HepG2 (cell line): Measurements from ENCODE around the gene CHD9. TPM values are rescaled to one million over a fixed set of nuclear protein-coding genes. Genes with fewer than 3 reads are reported as not detected.

Source experiments
- ERF ChIP-seq: IDR thresholded peaks from 2 replicates; pipeline ENCODE4 v1.6.1; 2018; ENCODE audit warnings: missing biosample characterization, missing genetic modification reagents
- FIP1L1 ChIP-seq: fragments of 200-400 bp; formaldehyde crosslinking; IDR thresholded peaks from 2 replicates; pipeline ENCODE4 v1.6.1; 2018; ENCODE audit warnings: low read depth, mild to moderate bottlenecking, low read length, moderate library complexity, borderline replicate concordance; ENCODE audit not compliant: insufficient read depth
- KLF9 ChIP-seq: IDR thresholded peaks from 2 replicates; pipeline ENCODE4 v1.6.1; 2016; ENCODE audit warnings: low read depth
- MAZ ChIP-seq, 2 experiments: sonication (generic) in 1 of 2; formaldehyde crosslinking in 1 of 2; IDR thresholded peaks; 2 replicates each; pipeline versions ENCODE4 v1.5.0 to v1.6.1; 2012 to 2020; ENCODE audit warnings: low read depth in 2 of 2, mild to moderate bottlenecking in 2 of 2, borderline replicate concordance in 1 of 2, improper control_type of control experiment in 1 of 2, low read length in 1 of 2, missing genetic modification reagents in 1 of 2, moderate library complexity in 1 of 2
- PHB2 ChIP-seq: fragments of 450-650 bp; IDR thresholded peaks from 2 replicates; pipeline ENCODE4 v1.6.1; 2018; ENCODE audit not compliant: partially characterized antibody
- RCOR2 ChIP-seq: IDR thresholded peaks from 2 replicates; pipeline ENCODE4 v1.6.1; 2016; ENCODE audit warnings: missing biosample characterization, missing genetic modification reagents
- SRSF1 ChIP-seq: fragments of 200-400 bp; formaldehyde crosslinking; optimal IDR thresholded peaks from 2 replicates; pipeline ENCODE3; 2017; ENCODE audit warnings: mild to moderate bottlenecking, low read depth, low read length, moderate library complexity
- YY1 ChIP-seq: IDR thresholded peaks from 2 replicates; pipeline ENCODE4 v1.6.1; 2011; ENCODE audit warnings: low read length, low read depth, moderate library complexity, mild to moderate bottlenecking; ENCODE audit not compliant: insufficient read depth, insufficient replicate concordance
- ZBTB38 ChIP-seq: sonication (generic); formaldehyde crosslinking; IDR thresholded peaks from 2 replicates; pipeline ENCODE4 v1.5.1; 2020; ENCODE audit warnings: mild to moderate bottlenecking, missing genetic modification reagents
- ZBTB8A ChIP-seq: sonication (generic); formaldehyde crosslinking; IDR thresholded peaks from 2 replicates; pipeline ENCODE4 v1.4.0; 2020; ENCODE audit warnings: mild to moderate bottlenecking, low read depth, missing genetic modification reagents, borderline replicate concordance
- ZNF577 ChIP-seq: sonication (generic); formaldehyde crosslinking; IDR thresholded peaks from 2 replicates; pipeline ENCODE4 v1.4.0; 2020; ENCODE audit warnings: mild to moderate bottlenecking, low read depth, missing genetic modification reagents, borderline replicate concordance
- polyA plus RNA-seq, 8 experiments: library from polyadenylated mRNA; depleted of rRNA in 3 of 8; stranded (reverse) in 7 of 8; unstranded in 1 of 8; fragments of >200 nt; fragmentation: Illumina TruSeq in 4 of 8; extraction: Trizol in 4 of 8; gene quantifications; 2 replicates each; pipeline versions ENCODE4 v1.2.1 to v1.2.3, GENCODE V29; 2011 to 2016; ENCODE audit warnings: low read depth in 4 of 8, missing spikeins in 1 of 8, mixed read lengths in 1 of 8; ENCODE audit not compliant: insufficient read depth in 1 of 8
- total RNA-seq, 5 experiments: library from RNA; depleted of rRNA; stranded (reverse); fragments of >200 nt; fragmentation: Illumina TruSeq; extraction: Trizol; gene quantifications; 2 replicates each; pipeline ENCODE4 v1.2.3, GENCODE V29; 2016; ENCODE audit warnings: low read depth in 1 of 5
- TF ChIP-seq, protein P1 (sequence below): sonication (generic); formaldehyde crosslinking; IDR thresholded peaks from 2 replicates; pipeline ENCODE4 v1.5.1; 2020; ENCODE audit warnings: mild to moderate bottlenecking, missing genetic modification reagents, borderline replicate concordance
- TF ChIP-seq, protein P2 (sequence below): sonication (generic); formaldehyde crosslinking; IDR thresholded peaks from 2 replicates; pipeline ENCODE4 v1.9.0; 2021; ENCODE audit warnings: missing genetic modification reagents, borderline replicate concordance
- TF ChIP-seq, protein P3 (sequence below): sonication (generic); formaldehyde crosslinking; IDR thresholded peaks from 2 replicates; pipeline ENCODE4 v1.4.0; 2020; ENCODE audit warnings: missing genetic modification reagents

Gene CHD9
- total and polyA plus RNA-seq, 2 of the 13 experiments (the other 11 are each of a cell fraction or from before 2014, with no cell fraction given), result 23.4 to 27.7 TPM

DNA sequence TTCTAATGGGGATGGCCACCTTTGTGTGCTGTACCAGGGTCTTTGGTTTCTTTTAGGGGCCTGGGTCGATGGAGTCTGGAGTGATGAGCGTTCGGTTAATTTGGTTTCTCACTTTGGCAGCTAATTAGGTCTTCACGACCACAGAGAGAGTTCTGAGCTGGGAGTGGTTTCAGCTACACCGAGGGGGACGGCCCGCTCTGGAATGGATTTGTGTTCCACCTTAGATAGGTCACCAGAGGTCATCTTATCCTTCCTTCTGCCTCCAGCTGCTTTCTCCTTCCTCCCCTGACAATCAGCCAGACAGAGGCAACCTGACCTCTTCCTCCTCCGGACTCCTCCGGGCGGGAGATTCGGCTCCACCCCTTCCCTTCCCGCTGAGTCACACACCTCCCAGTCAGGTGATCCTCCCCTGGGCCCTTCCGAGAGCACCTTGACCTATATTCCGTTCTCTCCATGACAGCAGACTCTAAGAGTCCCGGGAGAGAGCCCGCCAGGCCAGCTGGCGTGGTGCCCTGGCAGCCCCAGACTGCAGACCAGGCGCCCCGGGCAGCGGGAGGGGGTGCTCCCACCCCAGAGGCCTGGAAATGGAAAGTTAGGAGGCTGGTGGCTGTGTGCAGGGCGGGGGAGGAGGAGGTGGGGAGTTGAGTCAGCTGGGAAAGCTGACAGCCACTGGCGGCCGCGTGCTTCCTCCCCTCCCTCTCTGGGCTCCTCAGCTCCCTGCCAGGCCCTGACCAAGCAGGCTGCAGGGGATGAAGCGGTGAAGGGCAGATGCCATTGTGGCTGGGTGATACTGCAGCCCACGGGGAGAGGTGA is 44.7 kb downstream of the CHD9 start (continued):
- TF ChIP-seq, protein P1, sequence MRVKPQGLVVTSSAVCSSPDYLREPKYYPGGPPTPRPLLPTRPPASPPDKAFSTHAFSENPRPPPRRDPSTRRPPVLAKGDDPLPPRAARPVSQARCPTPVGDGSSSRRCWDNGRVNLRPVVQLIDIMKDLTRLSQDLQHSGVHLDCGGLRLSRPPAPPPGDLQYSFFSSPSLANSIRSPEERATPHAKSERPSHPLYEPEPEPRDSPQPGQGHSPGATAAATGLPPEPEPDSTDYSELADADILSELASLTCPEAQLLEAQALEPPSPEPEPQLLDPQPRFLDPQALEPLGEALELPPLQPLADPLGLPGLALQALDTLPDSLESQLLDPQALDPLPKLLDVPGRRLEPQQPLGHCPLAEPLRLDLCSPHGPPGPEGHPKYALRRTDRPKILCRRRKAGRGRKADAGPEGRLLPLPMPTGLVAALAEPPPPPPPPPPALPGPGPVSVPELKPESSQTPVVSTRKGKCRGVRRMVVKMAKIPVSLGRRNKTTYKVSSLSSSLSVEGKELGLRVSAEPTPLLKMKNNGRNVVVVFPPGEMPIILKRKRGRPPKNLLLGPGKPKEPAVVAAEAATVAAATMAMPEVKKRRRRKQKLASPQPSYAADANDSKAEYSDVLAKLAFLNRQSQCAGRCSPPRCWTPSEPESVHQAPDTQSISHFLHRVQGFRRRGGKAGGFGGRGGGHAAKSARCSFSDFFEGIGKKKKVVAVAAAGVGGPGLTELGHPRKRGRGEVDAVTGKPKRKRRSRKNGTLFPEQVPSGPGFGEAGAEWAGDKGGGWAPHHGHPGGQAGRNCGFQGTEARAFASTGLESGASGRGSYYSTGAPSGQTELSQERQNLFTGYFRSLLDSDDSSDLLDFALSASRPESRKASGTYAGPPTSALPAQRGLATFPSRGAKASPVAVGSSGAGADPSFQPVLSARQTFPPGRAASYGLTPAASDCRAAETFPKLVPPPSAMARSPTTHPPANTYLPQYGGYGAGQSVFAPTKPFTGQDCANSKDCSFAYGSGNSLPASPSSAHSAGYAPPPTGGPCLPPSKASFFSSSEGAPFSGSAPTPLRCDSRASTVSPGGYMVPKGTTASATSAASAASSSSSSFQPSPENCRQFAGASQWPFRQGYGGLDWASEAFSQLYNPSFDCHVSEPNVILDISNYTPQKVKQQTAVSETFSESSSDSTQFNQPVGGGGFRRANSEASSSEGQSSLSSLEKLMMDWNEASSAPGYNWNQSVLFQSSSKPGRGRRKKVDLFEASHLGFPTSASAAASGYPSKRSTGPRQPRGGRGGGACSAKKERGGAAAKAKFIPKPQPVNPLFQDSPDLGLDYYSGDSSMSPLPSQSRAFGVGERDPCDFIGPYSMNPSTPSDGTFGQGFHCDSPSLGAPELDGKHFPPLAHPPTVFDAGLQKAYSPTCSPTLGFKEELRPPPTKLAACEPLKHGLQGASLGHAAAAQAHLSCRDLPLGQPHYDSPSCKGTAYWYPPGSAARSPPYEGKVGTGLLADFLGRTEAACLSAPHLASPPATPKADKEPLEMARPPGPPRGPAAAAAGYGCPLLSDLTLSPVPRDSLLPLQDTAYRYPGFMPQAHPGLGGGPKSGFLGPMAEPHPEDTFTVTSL (CRISPR knock-in tag), result no peak
- no peak; the same call in 1 of the 2 replicates for TF ChIP-seq ERF (CRISPR knock-in tag)
- TF ChIP-seq, protein P2, sequence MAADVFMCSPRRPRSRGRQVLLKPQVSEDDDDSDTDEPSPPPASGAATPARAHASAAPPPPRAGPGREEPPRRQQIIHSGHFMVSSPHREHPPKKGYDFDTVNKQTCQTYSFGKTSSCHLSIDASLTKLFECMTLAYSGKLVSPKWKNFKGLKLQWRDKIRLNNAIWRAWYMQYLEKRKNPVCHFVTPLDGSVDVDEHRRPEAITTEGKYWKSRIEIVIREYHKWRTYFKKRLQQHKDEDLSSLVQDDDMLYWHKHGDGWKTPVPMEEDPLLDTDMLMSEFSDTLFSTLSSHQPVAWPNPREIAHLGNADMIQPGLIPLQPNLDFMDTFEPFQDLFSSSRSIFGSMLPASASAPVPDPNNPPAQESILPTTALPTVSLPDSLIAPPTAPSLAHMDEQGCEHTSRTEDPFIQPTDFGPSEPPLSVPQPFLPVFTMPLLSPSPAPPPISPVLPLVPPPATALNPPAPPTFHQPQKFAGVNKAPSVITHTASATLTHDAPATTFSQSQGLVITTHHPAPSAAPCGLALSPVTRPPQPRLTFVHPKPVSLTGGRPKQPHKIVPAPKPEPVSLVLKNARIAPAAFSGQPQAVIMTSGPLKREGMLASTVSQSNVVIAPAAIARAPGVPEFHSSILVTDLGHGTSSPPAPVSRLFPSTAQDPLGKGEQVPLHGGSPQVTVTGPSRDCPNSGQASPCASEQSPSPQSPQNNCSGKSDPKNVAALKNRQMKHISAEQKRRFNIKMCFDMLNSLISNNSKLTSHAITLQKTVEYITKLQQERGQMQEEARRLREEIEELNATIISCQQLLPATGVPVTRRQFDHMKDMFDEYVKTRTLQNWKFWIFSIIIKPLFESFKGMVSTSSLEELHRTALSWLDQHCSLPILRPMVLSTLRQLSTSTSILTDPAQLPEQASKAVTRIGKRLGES (CRISPR knock-in tag), result no peak
- TF ChIP-seq YY1, result peak; percentile 9
- TF ChIP-seq FIP1L1, result 0 out of 2 replicates have a peak, but pooled peaks have one; percentile 28
- no peak for TF ChIP-seq PHB2
- no peak for TF ChIP-seq ZNF577 (CRISPR knock-in tag)
- TF ChIP-seq RCOR2 (CRISPR knock-in tag), result no peak
- peak; percentile 71 for TF ChIP-seq MAZ (IDR thresholded peaks at IDR 0.05; ENCODE audit: borderline replicate concordance, low read depth, low read length)
- peak; percentile 50; the same call in 1 of the 2 replicates for TF ChIP-seq MAZ (CRISPR knock-in tag; IDR thresholded peaks at IDR 0.05; ENCODE audit: low read depth)
- TF ChIP-seq, protein P3, sequence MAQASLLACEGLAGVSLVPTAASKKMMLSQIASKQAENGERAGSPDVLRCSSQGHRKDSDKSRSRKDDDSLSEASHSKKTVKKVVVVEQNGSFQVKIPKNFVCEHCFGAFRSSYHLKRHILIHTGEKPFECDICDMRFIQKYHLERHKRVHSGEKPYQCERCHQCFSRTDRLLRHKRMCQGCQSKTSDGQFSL (CRISPR knock-in tag), result no peak
- no peak; the same call in 1 of the 2 replicates for TF ChIP-seq KLF9 (CRISPR knock-in tag)
- no peak for TF ChIP-seq ZBTB38 (CRISPR knock-in tag)
- TF ChIP-seq ZBTB8A (CRISPR knock-in tag), result no peak
- peak; percentile 60 for TF ChIP-seq SRSF1
